ENCODE results near the gene KIF12. TPM values are rescaled to one million over a fixed set of nuclear protein-coding genes. Genes with fewer than 3 reads are reported as not detected.

The KIF12 gene
- total and polyA plus RNA-seq, 2 donors (not counting 1 experiment from before 2014, with no cell fraction given), result not detected

GRCh38 chr9:114120192-114121014, 21.3 kb upstream of the KIF12 start:
- H3K4me3 Mint-ChIP-seq, result no peak overlapping the region
- H3K9me3 ChIP-seq (ENCODE audit: control extremely low read depth in 1 of 3, control insufficient read depth in 2 of 3, insufficient read depth in 1 of 3, low read length in 2 of 3), result peaks cover 0 to 3% (median 0%) of the 10 kb centered on the region in 3 donors

More at GRCh38 chr9:114120192-114121014, 21.3 kb upstream of the KIF12 start:
- Histone ChIP-seq H4K20me1 (ENCODE audit: control insufficient read depth, insufficient read depth, low read length, poor library complexity, severe bottlenecking) (no peaks in the 10 kb centered on the region), H3K4me1 (ENCODE audit: control insufficient read depth in 2 of 2, insufficient read depth in 2 of 2, low read length in 2 of 2) (no peaks in the 10 kb centered on the region), H3K79me2 (ENCODE audit: control insufficient read depth, insufficient read depth, low read length) (no peaks in the 10 kb centered on the region), H3K9ac (ENCODE audit: low read length) (no peak overlapping the region), H3K4me3 (ENCODE audit: control extremely low read depth in 1 of 5, extremely low read depth in 1 of 5, insufficient read depth in 1 of 5, low read depth in 2 of 5, low read length in 4 of 5) (no peak overlapping the region), H3K36me3 (replicated peaks in 1 of 2; ENCODE audit: control extremely low read depth in 1 of 2, control insufficient read depth in 1 of 2, extremely low read depth in 1 of 2, insufficient read depth in 2 of 2, low read length in 1 of 2) (no peaks in the 10 kb centered on the region), H3K27me3 (replicated peaks in 1 of 4; ENCODE audit: control extremely low read depth in 1 of 4, control insufficient read depth in 3 of 4, insufficient read depth in 4 of 4, low read length in 3 of 4) (peaks cover 0 to 9% (median 0%) of the 10 kb centered on the region in 4 experiments), H3K27ac (ENCODE audit: low read length in 2 of 2) (no peak overlapping the region), H3K4me2 (replicated peaks; ENCODE audit: low read depth, low read length, poor library complexity, severe bottlenecking) (no peak overlapping the region), H2AFZ (ENCODE audit: insufficient read depth, low read depth, low read length, poor library complexity, severe bottlenecking) (no peak overlapping the region)
- 45% methylated on average over 2 of the region's 4 CpGs for WGBS (ENCODE audit: insufficient coverage)
- Mint-ChIP-seq H3K4me1 (no peaks in the 10 kb centered on the region), H3K9me3 (ENCODE audit: insufficient read depth) (no peaks in the 10 kb centered on the region), H3K27me3 (peaks cover 26% of the 10 kb centered on the region), H3K27ac (no peak overlapping the region)
- no peak for TF ChIP-seq CTCF (IDR thresholded peaks at IDR 0.05)
- no peak for TF ChIP-seq EZH2 (IDR thresholded peaks at IDR 0.05; ENCODE audit: borderline replicate concordance, insufficient read depth, low read depth, low read length, poor library complexity, severe bottlenecking)
- no peak for DNase-seq
- intact Hi-C loops (cut with micrococcal nuclease), result no loop called here
- ATAC-seq (ENCODE audit: low read depth), result no peak
- ChIA-PET CTCF (no interaction called here), POLR2A (no interaction called here)
